HepG2 (cell line): ENCODE data around the gene CNIH3.

Experiments
- CREM ChIP-seq, 2 experiments: sonication (generic) in 1 of 2; formaldehyde crosslinking in 1 of 2; IDR thresholded peaks; 2 replicates each; pipeline versions ENCODE4 v1.4.0 to v1.6.1; 2016 to 2020; ENCODE audit warnings: antibody characterized with exemption in 1 of 2, mild to moderate bottlenecking in 1 of 2, missing genetic modification reagents in 1 of 2
- CTCF ChIP-seq: sonication (generic); formaldehyde crosslinking; IDR thresholded peaks from 2 replicates; pipeline ENCODE4 v1.5.0; 2020; ENCODE audit warnings: mild to moderate bottlenecking, missing genetic modification reagents, moderate library complexity
- KLF6 ChIP-seq: IDR thresholded peaks from 2 replicates; pipeline ENCODE4 v1.8.0; 2016; ENCODE audit warnings: missing biosample characterization, missing genetic modification reagents
- ZNF549 ChIP-seq: sonication (generic); formaldehyde crosslinking; IDR thresholded peaks from 2 replicates; pipeline ENCODE4 v1.5.0; 2020; ENCODE audit warnings: missing genetic modification reagents

- TF ChIP-seq ZNF549: no peak
- no peak for TF ChIP-seq KLF6 (CRISPR knock-in tag)
- no peak for TF ChIP-seq CTCF (CRISPR knock-in tag)
- no peak for TF ChIP-seq CREM (IDR thresholded peaks at IDR 0.05)
- no peak for TF ChIP-seq CREM (CRISPR knock-in tag; IDR thresholded peaks at IDR 0.05)
Observed at GRCh38 chr1:224579526-224579925, 36.6 kb upstream of the CNIH3 start.
